MM.1S (cell line): ENCODE measurements around the gene CYB5D1.

Experiments
- DNase-seq: peaks from one replicate; pipeline ENCODE4 v3.0.0-alpha.2; 2015
- H2AFZ ChIP-seq: fragments of 300-600 bp; sonication (generic); 2 replicates; pipeline ENCODE4 v1.6.0; 2016; ENCODE audit warnings: antibody characterized with exemption, low read length
- H3F3A ChIP-seq: fragments of 300-600 bp; sonication (generic); 2 replicates; pipeline ENCODE4 v1.6.1; 2016; ENCODE audit warnings: mild to moderate bottlenecking, antibody characterized with exemption, low read length, moderate library complexity, mixed read lengths; ENCODE audit not compliant: insufficient read depth
- H3K27ac ChIP-seq: fragments of 300-600 bp; sonication (generic); 2 replicates; pipeline ENCODE4 v1.5.1; 2016; ENCODE audit warnings: mild to moderate bottlenecking, low read length
- H3K27me3 ChIP-seq: fragments of 300-600 bp; sonication (generic); replicated peaks from 2 replicates; pipeline ENCODE4 v1.6.0; 2016; ENCODE audit warnings: low read length; ENCODE audit not compliant: insufficient read depth
- H3K36me3 ChIP-seq: fragments of 300-600 bp; sonication (generic); replicated peaks from 2 replicates; pipeline ENCODE4 v1.6.1; 2016; ENCODE audit warnings: mild to moderate bottlenecking, low read length, mixed read lengths; ENCODE audit not compliant: insufficient read depth
- H3K4me1 ChIP-seq: fragments of 300-600 bp; sonication (generic); 2 replicates; pipeline ENCODE4 v1.6.1; 2016; ENCODE audit warnings: low read length, mixed read lengths
- H3K4me2 ChIP-seq: fragments of 300-600 bp; sonication (generic); 2 replicates; pipeline ENCODE4 v1.6.0; 2016; ENCODE audit warnings: low read depth, low read length
- H3K4me3 ChIP-seq: fragments of 300-600 bp; sonication (generic); 2 replicates; pipeline ENCODE4 v1.5.1; 2016; ENCODE audit warnings: low read length, mixed read lengths
- H3K79me2 ChIP-seq: fragments of 300-600 bp; sonication (generic); 2 replicates; pipeline ENCODE4 v1.6.1; 2016; ENCODE audit warnings: mixed run types, low read length, mixed read lengths
- H3K9ac ChIP-seq: fragments of 300-600 bp; sonication (generic); 2 replicates; pipeline ENCODE4 v1.6.1; 2016; ENCODE audit warnings: low read length, mixed read lengths
- H3K9me2 ChIP-seq: fragments of 300-600 bp; sonication (generic); replicated peaks from 2 replicates; pipeline ENCODE4 v1.6.1; 2016; ENCODE audit warnings: mild to moderate bottlenecking, low read length, mixed read lengths; ENCODE audit not compliant: insufficient read depth
- H3K9me3 ChIP-seq: fragments of 300-600 bp; sonication (generic); replicated peaks from 2 replicates; pipeline ENCODE4 v1.6.1; 2016; ENCODE audit warnings: mild to moderate bottlenecking, low read length, mixed read lengths; ENCODE audit not compliant: insufficient read depth
- H4K20me1 ChIP-seq: fragments of 300-600 bp; sonication (generic); 2 replicates; pipeline ENCODE4 v1.6.1; 2016; ENCODE audit warnings: mild to moderate bottlenecking, low read length, moderate library complexity, mixed read lengths; ENCODE audit not compliant: insufficient read depth
- EZH2 ChIP-seq: fragments of 300-600 bp; sonication (generic); optimal IDR thresholded peaks from 2 replicates; pipeline ENCODE3; 2017; ENCODE audit warnings: low read depth, mild to moderate bottlenecking, antibody characterized with exemption, low read length, mixed read lengths
- EZH2phosphoT487 ChIP-seq: fragments of 300-600 bp; sonication (generic); IDR thresholded peaks from 2 replicates; pipeline ENCODE4 v1.6.1; 2018; ENCODE audit warnings: antibody characterized with exemption, low read length
- TF ChIP-seq, protein P1 (sequence below): fragments of 300-600 bp; sonication (generic); IDR thresholded peaks from 2 replicates; pipeline ENCODE4 v1.5.1; 2016; ENCODE audit warnings: antibody characterized with exemption, low read length, mixed read lengths

Gene CYB5D1

DNA sequence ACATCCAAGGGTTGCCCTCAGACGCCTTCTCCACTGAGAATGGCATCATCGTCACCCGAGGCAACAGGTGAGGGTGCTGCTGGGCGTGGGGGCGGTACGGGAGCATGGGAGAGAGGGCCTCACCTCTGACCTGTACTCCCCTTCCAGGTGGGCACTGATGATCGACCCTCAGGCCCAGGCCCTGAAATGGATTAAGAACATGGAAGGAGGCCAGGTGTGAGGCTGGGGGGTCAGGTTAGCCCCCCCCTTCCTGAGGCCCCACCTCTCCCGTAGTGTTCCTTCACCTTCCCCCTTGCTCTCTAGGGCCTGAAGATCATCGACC is 40.2 kb upstream of the CYB5D1 start:
- peaks cover 99% of the 10 kb centered on the region for H3K27me3 ChIP-seq
- H3K4me3 ChIP-seq: no peak overlapping the region
- H2AFZ ChIP-seq: no peak overlapping the region
- H3K4me2 ChIP-seq: no peak overlapping the region
- H3F3A ChIP-seq: no peaks in the 10 kb centered on the region
- H3K9me2 ChIP-seq: no peaks in the 10 kb centered on the region
- no peaks in the 10 kb centered on the region for H3K4me1 ChIP-seq
- no peaks in the 10 kb centered on the region for H3K36me3 ChIP-seq
- no peaks in the 10 kb centered on the region for H3K9me3 ChIP-seq
- H4K20me1 ChIP-seq: no peaks in the 10 kb centered on the region
- TF ChIP-seq EZH2: no peak
- no peak for TF ChIP-seq EZH2phosphoT487
- TF ChIP-seq, protein P1, sequence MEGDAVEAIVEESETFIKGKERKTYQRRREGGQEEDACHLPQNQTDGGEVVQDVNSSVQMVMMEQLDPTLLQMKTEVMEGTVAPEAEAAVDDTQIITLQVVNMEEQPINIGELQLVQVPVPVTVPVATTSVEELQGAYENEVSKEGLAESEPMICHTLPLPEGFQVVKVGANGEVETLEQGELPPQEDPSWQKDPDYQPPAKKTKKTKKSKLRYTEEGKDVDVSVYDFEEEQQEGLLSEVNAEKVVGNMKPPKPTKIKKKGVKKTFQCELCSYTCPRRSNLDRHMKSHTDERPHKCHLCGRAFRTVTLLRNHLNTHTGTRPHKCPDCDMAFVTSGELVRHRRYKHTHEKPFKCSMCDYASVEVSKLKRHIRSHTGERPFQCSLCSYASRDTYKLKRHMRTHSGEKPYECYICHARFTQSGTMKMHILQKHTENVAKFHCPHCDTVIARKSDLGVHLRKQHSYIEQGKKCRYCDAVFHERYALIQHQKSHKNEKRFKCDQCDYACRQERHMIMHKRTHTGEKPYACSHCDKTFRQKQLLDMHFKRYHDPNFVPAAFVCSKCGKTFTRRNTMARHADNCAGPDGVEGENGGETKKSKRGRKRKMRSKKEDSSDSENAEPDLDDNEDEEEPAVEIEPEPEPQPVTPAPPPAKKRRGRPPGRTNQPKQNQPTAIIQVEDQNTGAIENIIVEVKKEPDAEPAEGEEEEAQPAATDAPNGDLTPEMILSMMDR: no peak
- no peak for DNase-seq
- H3K9ac ChIP-seq: no peak overlapping the region
- no peaks in the 10 kb centered on the region for H3K79me2 ChIP-seq
- H3K27ac ChIP-seq: no peak overlapping the region

DNA sequence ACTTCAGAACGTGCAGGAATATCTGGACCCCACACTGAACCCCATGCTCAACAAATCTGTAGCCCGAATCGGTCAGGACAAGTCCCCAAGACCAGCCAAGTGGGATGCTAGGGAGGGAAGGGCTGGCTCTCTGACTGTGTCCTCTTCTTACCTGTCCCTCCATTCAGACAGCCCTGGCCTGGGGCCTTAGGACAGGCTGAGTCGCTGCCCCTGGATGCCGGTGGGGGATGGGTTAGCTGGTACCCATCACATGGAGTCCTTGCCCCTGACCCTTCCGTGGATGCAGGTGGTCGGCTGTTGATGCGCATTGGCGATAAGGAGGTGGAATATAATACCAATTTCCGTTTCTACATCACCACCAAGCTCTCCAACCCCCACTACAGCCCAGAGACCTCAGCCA is 39.8 kb upstream of the CYB5D1 start:
- TF ChIP-seq EZH2phosphoT487 (no peak), EZH2 (no peak)
- TF ChIP-seq, protein P1: no peak
- H3K4me1 ChIP-seq: no peaks in the 10 kb centered on the region
- no peaks in the 10 kb centered on the region for H3F3A ChIP-seq
- H4K20me1 ChIP-seq: no peaks in the 10 kb centered on the region
- no peak for DNase-seq
- H3K27me3 ChIP-seq: peaks cover 96% of the 10 kb centered on the region
- H3K9me3 ChIP-seq: no peaks in the 10 kb centered on the region
- no peak overlapping the region for H3K4me2 ChIP-seq
- H3K9ac ChIP-seq: no peak overlapping the region
- H3K4me3 ChIP-seq: no peak overlapping the region
- no peaks in the 10 kb centered on the region for H3K36me3 ChIP-seq
- no peaks in the 10 kb centered on the region for H3K9me2 ChIP-seq
- H2AFZ ChIP-seq: no peak overlapping the region
- no peak overlapping the region for H3K27ac ChIP-seq
- H3K79me2 ChIP-seq: no peaks in the 10 kb centered on the region

DNA sequence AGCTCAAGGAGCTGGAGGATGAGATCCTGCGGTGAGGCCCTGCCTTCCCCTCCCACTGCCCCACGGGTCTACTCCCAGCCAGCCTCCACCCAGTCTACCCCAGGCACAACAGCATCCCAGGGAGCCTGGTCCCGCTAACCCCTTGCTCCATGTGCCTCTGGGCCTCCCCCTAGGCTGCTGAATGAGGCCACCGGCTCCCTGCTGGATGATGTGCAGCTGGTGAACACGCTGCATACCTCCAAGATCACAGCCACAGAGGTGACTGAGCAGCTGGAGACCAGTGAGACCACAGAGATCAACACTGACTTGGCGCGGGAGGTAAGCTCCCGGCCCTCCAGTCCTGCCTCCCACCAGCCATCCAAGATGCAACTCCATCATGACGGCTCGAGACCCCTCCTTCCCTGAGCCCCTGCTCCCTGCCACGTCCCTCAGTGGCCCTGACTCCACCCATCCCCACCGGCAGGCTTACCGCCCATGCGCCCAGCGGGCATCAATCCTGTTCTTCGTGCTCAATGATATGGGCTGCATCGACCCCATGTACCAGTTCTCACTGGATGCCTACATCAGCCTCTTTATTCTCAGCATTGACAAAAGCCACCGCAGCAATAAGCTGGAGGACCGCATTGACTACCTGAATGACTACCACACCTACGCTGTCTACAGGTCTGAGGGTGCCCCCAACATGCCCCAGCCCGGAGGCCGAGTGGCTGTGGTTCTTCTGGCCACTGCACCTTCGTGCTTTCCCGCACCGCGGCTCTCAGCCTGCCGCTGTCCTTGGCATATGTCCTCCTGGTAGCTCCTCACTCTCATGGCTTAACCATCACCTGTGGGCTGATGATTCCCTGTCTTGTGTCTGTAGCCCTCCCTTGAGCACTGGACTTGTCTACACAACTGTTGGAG is 38.8 kb upstream of the CYB5D1 start:
- Histone ChIP-seq H3K4me2 (no peak overlapping the region), H3K4me3 (no peak overlapping the region), H4K20me1 (no peaks in the 10 kb centered on the region), H3K9ac (no peak overlapping the region), H3K9me2 (no peaks in the 10 kb centered on the region), H3F3A (no peaks in the 10 kb centered on the region), H3K36me3 (no peaks in the 10 kb centered on the region), H3K27me3 (peaks cover 96% of the 10 kb centered on the region), H2AFZ (no peak overlapping the region), H3K79me2 (no peaks in the 10 kb centered on the region), H3K27ac (no peak overlapping the region), H3K4me1 (no peaks in the 10 kb centered on the region), H3K9me3 (no peaks in the 10 kb centered on the region)
- TF ChIP-seq EZH2phosphoT487 (no peak), EZH2 (no peak)
- TF ChIP-seq, protein P1: no peak
- no peak for DNase-seq
